ENCODE results near the gene SLC22A2.

DNA sequence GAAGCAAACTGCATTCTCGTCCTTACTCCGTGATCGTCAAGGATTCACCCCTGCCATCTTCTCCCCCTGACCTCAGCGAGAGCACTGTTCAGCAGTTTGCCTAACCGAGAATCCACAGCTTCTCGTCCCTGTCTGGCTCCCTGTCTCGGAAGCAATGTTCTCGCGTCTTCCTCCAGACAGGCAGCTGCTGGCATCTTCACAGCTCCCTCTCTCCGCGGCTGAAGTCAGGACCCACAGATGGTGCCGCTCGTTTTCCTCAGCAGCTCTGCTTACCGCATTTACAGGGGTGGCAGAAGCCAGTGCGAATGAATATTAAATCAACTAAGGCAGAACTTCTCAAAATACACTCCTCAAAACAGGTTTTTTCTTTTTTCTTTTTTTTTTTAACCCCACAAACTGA is 18.9 kb upstream of the SLC22A2 start:
- TF ChIP-seq, protein P1, sequence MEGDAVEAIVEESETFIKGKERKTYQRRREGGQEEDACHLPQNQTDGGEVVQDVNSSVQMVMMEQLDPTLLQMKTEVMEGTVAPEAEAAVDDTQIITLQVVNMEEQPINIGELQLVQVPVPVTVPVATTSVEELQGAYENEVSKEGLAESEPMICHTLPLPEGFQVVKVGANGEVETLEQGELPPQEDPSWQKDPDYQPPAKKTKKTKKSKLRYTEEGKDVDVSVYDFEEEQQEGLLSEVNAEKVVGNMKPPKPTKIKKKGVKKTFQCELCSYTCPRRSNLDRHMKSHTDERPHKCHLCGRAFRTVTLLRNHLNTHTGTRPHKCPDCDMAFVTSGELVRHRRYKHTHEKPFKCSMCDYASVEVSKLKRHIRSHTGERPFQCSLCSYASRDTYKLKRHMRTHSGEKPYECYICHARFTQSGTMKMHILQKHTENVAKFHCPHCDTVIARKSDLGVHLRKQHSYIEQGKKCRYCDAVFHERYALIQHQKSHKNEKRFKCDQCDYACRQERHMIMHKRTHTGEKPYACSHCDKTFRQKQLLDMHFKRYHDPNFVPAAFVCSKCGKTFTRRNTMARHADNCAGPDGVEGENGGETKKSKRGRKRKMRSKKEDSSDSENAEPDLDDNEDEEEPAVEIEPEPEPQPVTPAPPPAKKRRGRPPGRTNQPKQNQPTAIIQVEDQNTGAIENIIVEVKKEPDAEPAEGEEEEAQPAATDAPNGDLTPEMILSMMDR (IDR thresholded peaks at IDR 0.05) = no peak
- no peak for TF ChIP-seq POLR2A (IDR thresholded peaks at IDR 0.05)

All from lower leg skin (tissue), 3 donors.